ENCODE data around the gene OXNAD1. TPM values are rescaled to one million over a fixed set of nuclear protein-coding genes. Genes with fewer than 3 reads are reported as not detected.

OXNAD1 gene
- total RNA-seq, 2 experiments from 2014 or later, result 18.1 to 18.7 TPM

DNA sequence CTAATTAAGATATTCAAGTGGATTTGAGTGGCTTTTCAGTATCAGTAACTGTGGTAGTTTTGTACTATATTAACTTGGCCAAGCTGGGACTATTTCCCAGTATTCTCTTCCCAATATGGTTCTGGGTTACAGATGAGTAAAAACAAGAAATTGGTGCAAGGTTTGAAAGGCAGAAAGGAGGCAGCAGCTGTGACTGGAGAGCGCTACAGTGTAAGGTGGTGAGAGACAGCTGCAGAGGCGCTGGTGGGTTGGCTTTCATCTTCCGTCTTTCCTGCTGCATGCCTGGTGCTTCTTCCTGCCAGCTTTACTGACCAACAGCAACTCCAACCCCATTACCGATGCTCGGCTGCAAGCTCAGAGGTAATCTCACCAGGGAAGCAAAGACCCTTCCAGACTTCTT, 10.1 kb upstream of the OXNAD1 start:
- H3K4me1 ChIP-seq (ENCODE audit: insufficient read depth, low read length, poor library complexity, severe bottlenecking), result no peaks in the 10 kb centered on the region
- DNase-seq (ENCODE audit: low spot score), result no peak
- POLR2A ChIA-PET, result interaction anchor here (0.6 to 1.4 kb wide), 3 partner anchors 9 to 1058 kb away, joined by 3 to 5 read pairs (median 4); partner anchors contain the start of genes DPH3 and OXNAD1
- H3K4me2 ChIP-seq (ENCODE audit: low read length), result no peak overlapping the region
- no TSS peak for BruUV-seq (replicated peaks)
- TF ChIP-seq CTCF (conservative IDR thresholded peaks at IDR 0.05; ENCODE audit: low read length) (no peak), EZH2phosphoT487 (IDR thresholded peaks at IDR 0.05; ENCODE audit: borderline replicate concordance, low read depth, low read length) (no peak)
- no peaks in the 10 kb centered on the region for H3K9me3 ChIP-seq (ENCODE audit: low read length)
- H3K36me3 ChIP-seq (ENCODE audit: insufficient read depth, low read length), result peaks cover 13% of the 10 kb centered on the region; the same call in 1 of the 2 replicates
- no peak overlapping the region for H3K27ac ChIP-seq (ENCODE audit: low read depth, low read length, poor library complexity, severe bottlenecking)
- CTCF ChIA-PET (ENCODE audit: unreplicated experiment), result no interaction called here
- intact Hi-C loops (cut with micrococcal nuclease; ENCODE audit: unreplicated experiment), result no loop called here
- H4K20me1 ChIP-seq (ENCODE audit: insufficient read depth, low read length), result no peaks in the 10 kb centered on the region
- no peak overlapping the region for H2AFZ ChIP-seq (ENCODE audit: low read length)
- no peaks in the 10 kb centered on the region for H3K79me2 ChIP-seq (ENCODE audit: insufficient read depth, low read depth, low read length)
- H3K9me2 ChIP-seq (ENCODE audit: insufficient read depth, low read length), result no peaks in the 10 kb centered on the region
- no peak overlapping the region for H3K4me3 ChIP-seq (ENCODE audit: low read depth, low read length, poor library complexity, severe bottlenecking)

GRCh38 chr3:16255326-16255725, 9.7 kb upstream of the OXNAD1 start:
- Histone ChIP-seq H3K4me2 (ENCODE audit: low read length) (no peak overlapping the region), H4K20me1 (ENCODE audit: insufficient read depth, low read length) (no peaks in the 10 kb centered on the region), H3K4me3 (ENCODE audit: low read depth, low read length, poor library complexity, severe bottlenecking) (no peak overlapping the region), H3K9me2 (ENCODE audit: insufficient read depth, low read length) (no peaks in the 10 kb centered on the region), H3K36me3 (ENCODE audit: insufficient read depth, low read length) (peaks cover 17% of the 10 kb centered on the region; the same call in 1 of the 2 replicates), H3K9me3 (ENCODE audit: low read length) (no peaks in the 10 kb centered on the region), H3K79me2 (ENCODE audit: insufficient read depth, low read depth, low read length) (no peaks in the 10 kb centered on the region), H2AFZ (ENCODE audit: low read length) (no peak overlapping the region), H3K4me1 (ENCODE audit: insufficient read depth, low read length, poor library complexity, severe bottlenecking) (no peaks in the 10 kb centered on the region), H3K27ac (ENCODE audit: low read depth, low read length, poor library complexity, severe bottlenecking) (no peak overlapping the region)
- no TSS peak for BruUV-seq (replicated peaks)
- ChIA-PET POLR2A (interaction anchor here (0.6 to 1.4 kb wide), 3 partner anchors 8 to 1059 kb away, joined by 3 to 5 read pairs (median 4); partner anchors contain the start of genes DPH3 and OXNAD1), CTCF (ENCODE audit: unreplicated experiment) (no interaction called here)
- DNase-seq (ENCODE audit: low spot score), result no peak
- intact Hi-C loops (cut with micrococcal nuclease; ENCODE audit: unreplicated experiment), result no loop called here
- TF ChIP-seq CTCF (conservative IDR thresholded peaks at IDR 0.05; ENCODE audit: low read length) (no peak), EZH2phosphoT487 (IDR thresholded peaks at IDR 0.05; ENCODE audit: borderline replicate concordance, low read depth, low read length) (no peak)

DNA sequence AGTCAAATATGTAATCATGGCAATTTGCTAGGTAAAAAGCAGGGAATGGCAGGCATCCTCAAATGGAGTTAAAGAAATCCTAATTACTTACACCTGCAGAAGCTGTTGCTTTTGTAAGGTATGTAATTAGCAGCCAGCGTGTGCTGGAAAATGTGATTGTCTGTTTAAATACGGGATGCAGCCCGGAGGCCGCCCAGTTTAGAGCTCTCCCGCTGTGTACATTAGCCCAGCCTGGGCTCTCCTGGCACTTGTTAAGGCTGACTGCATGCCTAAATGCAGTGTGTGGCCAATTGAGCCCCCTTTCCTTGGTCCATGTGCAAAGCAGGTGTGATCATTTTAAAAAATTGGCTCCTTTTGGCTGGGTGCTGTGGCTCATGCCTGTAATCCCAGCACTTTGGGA, 9.3 kb upstream of the OXNAD1 start:
- H3K27ac ChIP-seq (ENCODE audit: low read depth, low read length, poor library complexity, severe bottlenecking), result no peak overlapping the region
- H3K4me2 ChIP-seq (ENCODE audit: low read length), result no peak overlapping the region
- H2AFZ ChIP-seq (ENCODE audit: low read length), result no peak overlapping the region
- no peaks in the 10 kb centered on the region for H3K79me2 ChIP-seq (ENCODE audit: insufficient read depth, low read depth, low read length)
- ChIA-PET POLR2A (interaction anchor here (0.6 kb wide), 1 partner anchor 140 kb away, joined by 3 read pairs; no protein-coding TSS in a partner anchor), CTCF (ENCODE audit: unreplicated experiment) (no interaction called here)
- no peak for TF ChIP-seq CTCF (conservative IDR thresholded peaks at IDR 0.05; ENCODE audit: low read length)
- TF ChIP-seq EZH2phosphoT487 (IDR thresholded peaks at IDR 0.05; ENCODE audit: borderline replicate concordance, low read depth, low read length), result no peak
- H3K36me3 ChIP-seq (ENCODE audit: insufficient read depth, low read length), result peaks cover 21% of the 10 kb centered on the region; the same call in 1 of the 2 replicates
- no peak overlapping the region for H3K4me3 ChIP-seq (ENCODE audit: low read depth, low read length, poor library complexity, severe bottlenecking)
- no peak for DNase-seq (ENCODE audit: low spot score)
- intact Hi-C loops (cut with micrococcal nuclease; ENCODE audit: unreplicated experiment), result no loop called here
- H3K9me3 ChIP-seq (ENCODE audit: low read length), result no peaks in the 10 kb centered on the region
- BruUV-seq (replicated peaks), result no TSS peak
- no peaks in the 10 kb centered on the region for H3K9me2 ChIP-seq (ENCODE audit: insufficient read depth, low read length)
- H3K4me1 ChIP-seq (ENCODE audit: insufficient read depth, low read length, poor library complexity, severe bottlenecking), result no peaks in the 10 kb centered on the region
- no peaks in the 10 kb centered on the region for H4K20me1 ChIP-seq (ENCODE audit: insufficient read depth, low read length)

All from OCI-LY7 (cell line).